Uterus (tissue), 2 donors: Measurements from ENCODE around the gene SHOC2.

Experiments used
- CTCF ChIP-seq, 4 experiments: fragments of 200-600 bp in 2 of 4; fragments of 450-650 bp in 2 of 4; sonication (generic) in 2 of 4; IDR thresholded peaks; one replicate each; pipeline ENCODE4 v1.5.1; 2016 to 2019; ENCODE audit warnings: antibody characterized with exemption in 4 of 4, mild to moderate bottlenecking in 2 of 4, moderate library complexity in 1 of 4
- POLR2A ChIP-seq, 2 donors: fragments of 450-650 bp; IDR thresholded peaks; one replicate each; pipeline ENCODE4 v1.6.1; 2016; ENCODE audit warnings: antibody characterized with exemption in 2 of 2, mild to moderate bottlenecking in 1 of 2, moderate library complexity in 1 of 2

GRCh38 chr10:110963162-110963561 is 43.8 kb downstream of the SHOC2 start:
- TF ChIP-seq POLR2A (IDR thresholded peaks at IDR 0.05): no peak
- TF ChIP-seq CTCF (IDR thresholded peaks at IDR 0.05): no peak
